H9 (cell line): ENCODE results near the gene FAM200C. TPM values are rescaled to one million over a fixed set of nuclear protein-coding genes. Genes with fewer than 3 reads are reported as not detected.

ENCODE experiments used
- DNase-seq: peaks from one replicate; pipeline ENCODE4 v3.0.0-alpha.2; 2017
- H2AFZ ChIP-seq: one replicate; pipeline ENCODE4 v1.6.1; 2013; ENCODE audit warnings: mild to moderate bottlenecking, low read length, control low read depth, moderate library complexity
- H2AK5ac ChIP-seq: 2 replicates; pipeline ENCODE4 v1.6.1; 2013; ENCODE audit warnings: low read length, control low read depth, mixed read lengths; ENCODE audit not compliant: insufficient read length
- H2BK120ac ChIP-seq: one replicate; pipeline ENCODE4 v1.6.1; 2013; ENCODE audit warnings: low read depth, mild to moderate bottlenecking, low read length, control low read depth, inconsistent platforms; ENCODE audit not compliant: poor library complexity, severe bottlenecking
- H2BK12ac ChIP-seq: 2 replicates; pipeline ENCODE4 v1.6.1; 2013; ENCODE audit warnings: low read length, control low read depth, mixed read lengths, low read depth; ENCODE audit not compliant: insufficient read length
- H2BK15ac ChIP-seq: 2 replicates; pipeline ENCODE4 v1.6.1; 2013; ENCODE audit warnings: low read depth, low read length, control low read depth
- H2BK20ac ChIP-seq: one replicate; pipeline ENCODE4 v1.6.1; 2013; ENCODE audit warnings: low read depth, mild to moderate bottlenecking, low read length, control low read depth, inconsistent platforms; ENCODE audit not compliant: poor library complexity, severe bottlenecking
- H2BK5ac ChIP-seq: 2 replicates; pipeline ENCODE4 v1.6.1; 2013; ENCODE audit warnings: low read length, control low read depth, mixed read lengths; ENCODE audit not compliant: insufficient read length
- H3K14ac ChIP-seq: 2 replicates; pipeline ENCODE4 v1.6.1; 2013; ENCODE audit warnings: low read length, control low read depth; ENCODE audit not compliant: insufficient read depth
- H3K18ac ChIP-seq: 2 replicates; pipeline ENCODE4 v1.6.1; 2013; ENCODE audit warnings: low read depth, mild to moderate bottlenecking, mixed read lengths, low read length, control low read depth; ENCODE audit not compliant: insufficient read length
- H3K23ac ChIP-seq: 2 replicates; pipeline ENCODE4 v1.6.1; 2013; ENCODE audit warnings: low read length, control low read depth, mixed read lengths, low read depth; ENCODE audit not compliant: insufficient read length
- H3K23me2 ChIP-seq: 2 replicates; pipeline ENCODE4 v1.6.1; 2013; ENCODE audit warnings: low read depth, mild to moderate bottlenecking, mixed read lengths, low read length, control low read depth; ENCODE audit not compliant: insufficient read length, poor library complexity, severe bottlenecking
- H3K27ac ChIP-seq: 2 replicates; pipeline ENCODE4 v1.5.1; 2013; ENCODE audit warnings: low read length, control low read depth, mixed read lengths, low read depth; ENCODE audit not compliant: insufficient read length
- H3K27me3 ChIP-seq: 2 replicates; pipeline ENCODE4 v1.6.1; 2013; ENCODE audit warnings: low read length, control low read depth, inconsistent platforms; ENCODE audit not compliant: insufficient read depth
- H3K4ac ChIP-seq: 2 replicates; pipeline ENCODE4 v1.6.1; 2013; ENCODE audit warnings: low read depth, mild to moderate bottlenecking, control low read depth, inconsistent platforms, low read length, moderate library complexity
- H3K4me1 ChIP-seq: 2 replicates; pipeline ENCODE4 v1.6.1; 2013; ENCODE audit warnings: low read length, control low read depth, inconsistent platforms; ENCODE audit not compliant: insufficient read depth
- H3K4me2 ChIP-seq: 2 replicates; pipeline ENCODE4 v1.6.1; 2013; ENCODE audit warnings: low read length, control low read depth, mixed read lengths; ENCODE audit not compliant: insufficient read length, insufficient read depth
- H3K56ac ChIP-seq: 2 replicates; pipeline ENCODE4 v1.6.1; 2013; ENCODE audit warnings: low read depth, mild to moderate bottlenecking, mixed read lengths, low read length, control low read depth; ENCODE audit not compliant: insufficient read length
- H3K79me1 ChIP-seq: 2 replicates; pipeline ENCODE4 v1.6.1; 2013; ENCODE audit warnings: low read depth, mild to moderate bottlenecking, moderate library complexity, low read length, control low read depth, inconsistent platforms; ENCODE audit not compliant: insufficient read depth, poor library complexity, severe bottlenecking
- H3K79me2 ChIP-seq: 2 replicates; pipeline ENCODE4 v1.6.1; 2013; ENCODE audit warnings: low read length, control low read depth, inconsistent platforms; ENCODE audit not compliant: insufficient read depth
- H3K9ac ChIP-seq: 2 replicates; pipeline ENCODE4 v1.6.1; 2013; ENCODE audit warnings: low read length, control low read depth, mixed read lengths; ENCODE audit not compliant: insufficient read length; ENCODE audit errors: extremely low read depth
- H3K9me3 ChIP-seq: one replicate; pipeline ENCODE4 v1.6.1; 2013; ENCODE audit warnings: low read depth, low read length, inconsistent platforms; ENCODE audit not compliant: control insufficient read depth
- H3T11ph ChIP-seq: one replicate; pipeline ENCODE4 v1.6.1; 2013; ENCODE audit warnings: mild to moderate bottlenecking, low read length, control low read depth, inconsistent platforms
- H4K20me1 ChIP-seq: one replicate; pipeline ENCODE4 v1.6.1; 2013; ENCODE audit not compliant: control insufficient read depth, insufficient read length, insufficient read depth
- H4K5ac ChIP-seq: 2 replicates; pipeline ENCODE4 v1.6.1; 2013; ENCODE audit warnings: low read depth, mild to moderate bottlenecking, mixed read lengths, low read length, control low read depth; ENCODE audit not compliant: insufficient read length
- H4K8ac ChIP-seq: replicated peaks from 2 replicates; pipeline ENCODE4 v1.6.1; 2013; ENCODE audit warnings: low read length, control low read depth, mixed read lengths, low read depth; ENCODE audit not compliant: insufficient read length
- H4K91ac ChIP-seq: 2 replicates; pipeline ENCODE4 v1.6.1; 2013; ENCODE audit warnings: low read depth, mild to moderate bottlenecking, moderate library complexity, mixed read lengths, low read length, control low read depth; ENCODE audit not compliant: insufficient read length
- H3K27ac Mint-ChIP-seq, 3 experiments: 2 replicates in 2 of 3; 3 replicates in 1 of 3; pipeline ENCODE4 v1.8.0; 2020 to 2021; ENCODE audit warnings: mixed read lengths in 3 of 3, mild to moderate bottlenecking in 1 of 3, moderate library complexity in 1 of 3
- H3K27me3 Mint-ChIP-seq: 2 replicates; pipeline ENCODE4 v1.8.0; 2021; ENCODE audit warnings: low read depth, mild to moderate bottlenecking, moderate library complexity, mixed read lengths
- H3K36me3 Mint-ChIP-seq, 3 experiments: 2 replicates in 2 of 3; 3 replicates in 1 of 3; pipeline ENCODE4 v1.8.0; 2020 to 2021; ENCODE audit warnings: low read depth in 3 of 3, mixed read lengths in 3 of 3; ENCODE audit not compliant: insufficient read depth in 1 of 3
- H3K4me1 Mint-ChIP-seq, 2 experiments: 2 replicates each; pipeline ENCODE4 v1.8.0; 2020; ENCODE audit warnings: mixed read lengths in 2 of 2
- H3K4me3 Mint-ChIP-seq, 2 experiments: 2 replicates in 1 of 2; 3 replicates in 1 of 2; pipeline ENCODE4 v1.8.0; 2020 to 2021; ENCODE audit warnings: mild to moderate bottlenecking in 2 of 2, mixed read lengths in 2 of 2, moderate library complexity in 1 of 2
- H3K9me3 Mint-ChIP-seq, 2 experiments: 2 replicates in 1 of 2; 3 replicates in 1 of 2; pipeline ENCODE4 v1.8.0; 2020; ENCODE audit warnings: mild to moderate bottlenecking in 2 of 2, mixed read lengths in 2 of 2, moderate library complexity in 1 of 2
- WGBS: extraction: QIAGEN DNeasy Blood & Tissue Kit; methylation state at CpG from one replicate; pipeline ENCODE4 v1.1.7; 2013; ENCODE audit warnings: missing lambda C conversion rate, low lambda C conversion rate, mixed read lengths; ENCODE audit not compliant: insufficient read length; ENCODE audit errors: extremely low coverage; 5-methylcytosine and 5-hydroxymethylcytosine counted together
- total RNA-seq: library from RNA; stranded (reverse); gene quantifications from 2 replicates; pipeline ENCODE4 v1.2.1, GENCODE V29; 2021
- TF ChIP-seq, protein P1 (sequence below): fragments of 200-600 bp; sonication (generic); conservative IDR thresholded peaks from 3 replicates; pipeline ENCODE4 v1.8.0; 2021; ENCODE audit warnings: antibody characterized with exemption, mild to moderate bottlenecking

Gene FAM200C
- total RNA-seq, 1 experiment from 2014 or later = 4.3 TPM

DNA sequence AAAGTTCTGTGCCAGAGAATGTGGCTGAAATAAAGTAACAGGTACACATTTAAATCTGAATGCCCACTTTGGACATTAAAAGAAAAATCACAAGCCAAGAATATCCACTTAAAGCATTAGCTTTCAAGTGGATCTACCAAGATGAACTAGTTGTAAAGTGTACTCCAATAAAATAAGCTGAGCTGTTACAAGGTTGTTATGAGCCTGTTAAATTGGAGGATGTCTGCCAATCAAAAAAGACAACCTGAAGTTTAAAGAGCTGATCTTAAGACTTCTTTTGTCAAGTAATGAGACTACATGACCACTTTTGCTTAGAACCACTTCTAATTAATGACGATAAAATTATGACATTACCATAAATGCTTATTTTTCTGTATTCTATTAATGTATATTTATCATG lies 2.4 kb downstream of the FAM200C start:
- Histone ChIP-seq H2BK12ac (no peak overlapping the region), H3K27ac (no peak overlapping the region), H3K27me3 (no peaks in the 10 kb centered on the region), H4K20me1 (no peaks in the 10 kb centered on the region), H3K9me3 (no peaks in the 10 kb centered on the region), H3K4me1 (no peaks in the 10 kb centered on the region), H2AK5ac (no peak overlapping the region), H3K79me2 (no peaks in the 10 kb centered on the region), H3K4ac (no peak overlapping the region), H4K91ac (no peak overlapping the region), H3K14ac (no peak overlapping the region), H3K23ac (no peak overlapping the region), H3K23me2 (peaks cover 4% of the 10 kb centered on the region), H3K4me2 (no peak overlapping the region), H2AFZ (no peak overlapping the region), H2BK20ac (no peak overlapping the region), H2BK15ac (no peak overlapping the region), H3K79me1 (no peaks in the 10 kb centered on the region), H3T11ph (no peak overlapping the region), H3K18ac (no peak overlapping the region), H3K56ac (no peak overlapping the region), H4K8ac (no peak overlapping the region), H2BK5ac (no peak overlapping the region), H3K9ac (no peak overlapping the region), H4K5ac (no peak overlapping the region), H2BK120ac (no peak overlapping the region)
- Mint-ChIP-seq H3K27me3 (no peaks in the 10 kb centered on the region), H3K4me3 (no peak overlapping the region), H3K27ac (peak overlapping the region in 1 of 3 experiments; percentile 80; a peak in 3 of 7 replicates), H3K9me3 (no peaks in the 10 kb centered on the region), H3K36me3 (peaks cover 0 to 2% (median under 1%) of the 10 kb centered on the region in 3 experiments; a peak in 3 of 7 replicates), H3K4me1 (peaks cover 17 to 21% of the 10 kb centered on the region in 2 experiments)
- no CpG with 5 or more reads among the region's 1 CpG for WGBS
- no peak for DNase-seq
- TF ChIP-seq, protein P1, sequence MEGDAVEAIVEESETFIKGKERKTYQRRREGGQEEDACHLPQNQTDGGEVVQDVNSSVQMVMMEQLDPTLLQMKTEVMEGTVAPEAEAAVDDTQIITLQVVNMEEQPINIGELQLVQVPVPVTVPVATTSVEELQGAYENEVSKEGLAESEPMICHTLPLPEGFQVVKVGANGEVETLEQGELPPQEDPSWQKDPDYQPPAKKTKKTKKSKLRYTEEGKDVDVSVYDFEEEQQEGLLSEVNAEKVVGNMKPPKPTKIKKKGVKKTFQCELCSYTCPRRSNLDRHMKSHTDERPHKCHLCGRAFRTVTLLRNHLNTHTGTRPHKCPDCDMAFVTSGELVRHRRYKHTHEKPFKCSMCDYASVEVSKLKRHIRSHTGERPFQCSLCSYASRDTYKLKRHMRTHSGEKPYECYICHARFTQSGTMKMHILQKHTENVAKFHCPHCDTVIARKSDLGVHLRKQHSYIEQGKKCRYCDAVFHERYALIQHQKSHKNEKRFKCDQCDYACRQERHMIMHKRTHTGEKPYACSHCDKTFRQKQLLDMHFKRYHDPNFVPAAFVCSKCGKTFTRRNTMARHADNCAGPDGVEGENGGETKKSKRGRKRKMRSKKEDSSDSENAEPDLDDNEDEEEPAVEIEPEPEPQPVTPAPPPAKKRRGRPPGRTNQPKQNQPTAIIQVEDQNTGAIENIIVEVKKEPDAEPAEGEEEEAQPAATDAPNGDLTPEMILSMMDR = no peak
